ENCODE measurements around the gene GRIK3.
"Not testable (repeated sequence)": the region's sequence is repeated elsewhere in the genome, so short reads cannot be mapped to it uniquely, and the experiment has no call there.

The GRIK3 gene
- total RNA-seq = 0.13 to 0.31 reads per million in 2 donors

DNA sequence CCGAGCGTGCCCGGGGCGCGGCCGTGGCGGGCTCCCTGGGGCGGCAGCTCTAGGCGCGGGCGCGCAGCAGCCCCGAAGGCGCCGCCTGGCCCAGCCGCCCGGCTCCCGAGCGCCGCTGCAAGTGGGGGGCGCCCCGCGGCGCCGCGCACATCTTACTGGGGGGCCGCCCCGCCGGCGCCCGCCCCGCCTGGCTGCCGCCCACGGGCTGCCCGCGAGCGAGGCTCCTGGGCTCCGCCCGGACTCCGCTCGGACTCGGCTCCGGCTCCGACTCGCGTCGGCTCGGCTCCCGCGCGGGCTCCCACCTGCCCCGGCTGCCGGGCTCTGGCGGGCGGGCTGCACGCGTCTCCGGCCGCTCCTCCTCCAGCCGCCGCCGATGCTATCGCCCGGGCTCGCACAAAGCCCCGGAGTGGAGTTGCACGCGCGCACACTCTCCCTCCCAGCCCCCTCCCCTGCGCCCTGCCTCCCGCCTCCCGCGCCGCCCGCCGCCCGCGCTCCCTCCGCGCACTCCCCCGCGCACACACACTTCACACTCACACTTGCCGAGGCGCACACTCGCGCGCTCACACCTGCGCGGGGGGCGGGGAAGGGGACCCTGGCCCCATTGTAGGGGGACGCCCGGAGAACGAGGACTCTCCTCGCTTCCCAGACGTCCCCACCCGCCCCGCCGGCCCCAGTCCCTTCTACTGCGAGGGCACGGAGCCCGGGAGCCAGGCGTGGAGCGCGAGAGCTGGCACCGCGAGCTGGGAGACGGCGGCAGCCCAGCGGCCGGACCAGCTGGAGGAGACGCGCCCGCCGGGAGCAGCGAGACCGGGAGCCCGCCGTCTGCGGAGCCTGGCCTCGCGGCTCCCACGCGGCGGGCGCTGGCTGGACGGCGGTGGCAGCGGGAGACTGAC is at the start of gene GRIK3:
Gene GRIK3, minus strand, starts transcription at position 395 of the 893 bp plus-strand sequence. CDS start 407 bp downstream, outside the sequence.
- DNase-seq = no peak

DNA sequence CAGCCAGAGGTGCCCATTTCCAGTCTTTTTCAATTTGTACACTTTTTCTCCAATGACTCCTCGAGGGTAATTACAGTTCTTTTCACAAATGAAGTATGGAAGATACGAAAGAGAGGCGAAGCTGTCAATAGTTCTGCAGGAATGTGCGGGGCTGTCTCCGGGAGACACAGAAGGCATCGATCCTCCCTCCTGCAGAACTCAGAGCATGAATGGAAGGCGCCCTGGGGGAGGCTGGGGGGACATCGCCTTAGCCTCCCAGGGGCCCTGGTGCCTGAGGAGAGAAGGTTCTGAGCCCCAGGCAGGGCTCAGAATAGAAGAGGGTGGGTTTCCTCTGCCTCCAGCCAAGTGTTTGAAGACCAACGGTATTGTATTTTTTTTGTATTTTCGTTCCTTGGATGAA is 49.7 kb upstream of the GRIK3 start:
- no peak for DNase-seq

DNA sequence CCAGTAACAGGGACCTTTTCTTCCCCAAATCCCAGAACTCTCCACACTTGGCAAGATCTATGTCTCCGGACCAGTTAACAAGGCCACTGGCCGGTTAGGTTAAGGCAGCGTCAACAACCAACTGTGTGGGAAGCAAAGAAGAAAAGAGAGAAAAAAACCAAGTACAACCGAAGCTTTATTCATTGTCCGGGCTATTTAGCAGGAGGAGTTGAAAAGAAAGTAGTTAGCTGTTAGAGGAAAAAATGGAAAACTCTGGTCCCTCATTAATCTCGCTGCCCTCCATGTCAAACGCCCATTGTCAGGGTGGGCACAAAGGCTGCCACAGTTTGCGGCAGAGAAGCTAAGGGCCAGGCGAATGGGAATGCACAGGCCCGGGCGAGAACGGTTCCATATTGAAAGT is 49.3 kb upstream of the GRIK3 start:
- no peak for DNase-seq

DNA sequence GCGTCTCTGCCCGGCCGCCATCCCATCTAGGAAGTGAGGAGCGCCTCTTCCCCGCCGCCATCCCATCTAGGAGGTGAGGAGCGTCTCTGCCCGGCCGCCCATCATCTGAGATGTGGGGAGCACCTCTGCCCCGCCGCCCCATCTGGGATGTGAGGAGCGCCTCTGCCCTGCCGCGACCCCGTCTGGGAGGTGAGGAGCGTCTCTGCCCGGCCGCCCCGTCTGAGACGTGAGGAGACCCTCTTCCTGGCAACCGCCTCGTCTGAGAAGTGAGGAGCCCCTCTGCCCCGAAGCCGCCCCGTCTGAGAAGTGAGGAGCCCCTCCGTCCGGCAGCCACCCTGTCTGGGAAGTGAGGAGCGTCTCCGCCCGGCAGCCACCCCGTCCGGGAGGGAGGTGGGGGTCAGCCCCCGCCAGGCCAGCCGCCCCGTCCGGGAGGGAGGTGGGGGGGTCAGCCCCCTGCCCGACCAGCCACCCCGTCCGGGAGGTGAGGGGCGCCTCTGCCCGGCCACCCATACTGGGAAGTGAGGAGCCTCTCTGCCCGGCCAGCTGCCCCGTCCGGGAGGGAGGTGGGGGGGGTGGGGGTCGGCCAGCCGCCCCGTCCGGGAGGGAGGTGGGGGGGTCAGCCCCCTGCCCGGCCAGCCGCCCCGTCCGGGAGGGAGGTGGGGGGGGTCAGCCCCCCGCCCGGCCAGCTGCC is 46.1 kb upstream of the GRIK3 start:
- not testable (repeated sequence) for DNase-seq

DNA sequence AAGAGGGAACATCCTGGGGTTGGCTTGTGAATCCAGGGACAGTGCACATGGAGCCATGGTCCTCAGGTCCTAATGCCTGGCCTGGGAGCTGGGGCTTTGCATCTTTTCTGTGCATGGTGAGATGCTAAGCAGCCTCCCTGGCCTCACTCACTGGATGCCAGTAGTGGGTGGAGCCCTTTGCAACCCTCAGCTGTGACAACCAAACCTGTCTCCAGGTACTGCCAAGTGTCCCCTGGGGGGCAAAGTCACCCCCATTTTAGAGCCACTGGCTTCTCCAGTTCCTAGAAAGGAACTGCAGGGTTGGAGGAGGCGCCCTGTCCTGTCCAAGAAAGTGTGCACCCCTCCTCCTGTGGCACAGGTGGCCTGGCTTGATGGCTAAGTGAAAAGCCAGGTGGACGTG is 44.6 kb upstream of the GRIK3 start:
- no peak for DNase-seq

DNA sequence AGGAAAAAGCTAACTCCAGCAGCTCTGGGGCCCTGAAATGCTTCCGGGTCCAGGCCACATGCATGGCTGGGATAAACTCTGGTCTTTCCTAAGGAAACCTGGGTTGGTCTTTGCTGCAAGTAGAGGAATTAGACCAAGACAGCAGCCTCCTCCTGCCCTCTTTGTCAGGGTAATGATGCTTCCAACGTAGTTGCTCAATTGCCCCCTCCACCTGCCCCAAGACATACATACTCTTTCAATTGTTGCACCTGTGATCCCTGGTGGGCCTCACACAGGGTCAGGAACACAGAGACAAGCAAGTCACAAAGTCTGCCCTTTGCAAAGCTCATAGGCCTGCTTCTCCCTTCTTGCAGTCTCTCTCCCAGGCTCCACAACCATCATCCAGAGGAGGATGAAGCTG is 41.9 kb upstream of the GRIK3 start:
- no peak for DNase-seq

DNA sequence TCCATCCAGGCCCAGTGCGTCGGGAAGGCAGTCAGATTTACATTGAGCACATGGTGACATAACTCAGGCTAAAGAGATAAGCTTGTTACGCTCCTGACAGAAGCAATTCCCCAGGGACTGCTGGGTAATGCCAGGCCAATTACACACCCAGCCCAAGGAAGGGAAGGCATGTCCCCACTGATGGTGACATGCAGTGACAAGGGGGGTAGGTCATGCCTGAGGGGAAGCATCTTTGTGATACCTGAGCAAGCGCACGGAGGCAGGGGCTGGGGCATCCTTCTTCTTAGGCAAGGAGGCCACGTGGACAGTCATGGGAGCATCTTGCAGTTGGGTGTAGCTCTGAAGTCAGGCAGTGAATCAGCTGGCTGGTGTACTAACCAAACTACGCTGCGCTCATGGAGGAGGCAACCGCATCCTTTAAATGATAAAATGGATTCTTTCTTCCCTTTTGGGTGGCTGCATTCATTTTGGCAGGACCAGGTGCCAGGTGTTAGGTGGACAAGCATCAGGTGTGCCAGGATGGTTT is 39.6 kb upstream of the GRIK3 start:
- no peak for DNase-seq

DNA sequence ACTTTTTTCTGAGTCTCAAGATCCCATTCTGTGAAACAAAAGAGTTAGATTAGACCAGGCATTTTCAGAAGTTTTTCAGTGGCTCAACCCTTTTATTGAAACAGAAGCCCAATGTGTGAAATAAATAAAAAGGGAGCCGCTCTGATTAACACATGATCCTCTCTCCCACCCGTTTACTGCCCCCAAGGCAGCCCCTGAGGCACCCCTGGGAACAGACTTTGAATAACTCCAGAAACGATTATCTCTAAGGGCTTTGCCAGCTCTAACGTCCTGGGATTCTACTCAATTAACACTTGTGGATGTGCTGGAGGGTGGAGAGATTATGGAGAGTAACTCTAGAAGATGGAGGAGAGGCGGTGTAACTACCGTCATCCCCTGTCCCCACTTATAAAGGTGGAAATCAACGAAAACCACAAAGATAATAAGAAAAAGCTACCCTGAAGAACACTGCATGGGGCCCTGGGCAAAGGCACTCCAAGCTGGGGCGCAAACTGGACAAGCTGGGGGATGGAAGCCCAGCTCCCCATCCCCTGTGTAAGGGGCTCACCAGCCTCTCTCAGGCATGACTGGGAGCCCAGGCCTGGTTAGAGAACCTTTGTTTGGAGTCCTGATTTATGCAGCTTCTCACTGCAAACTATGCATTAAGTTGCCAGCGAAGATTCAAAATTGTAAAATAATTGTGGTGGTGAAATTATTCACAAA is 39.0 kb upstream of the GRIK3 start:
- no peak for DNase-seq

DNA sequence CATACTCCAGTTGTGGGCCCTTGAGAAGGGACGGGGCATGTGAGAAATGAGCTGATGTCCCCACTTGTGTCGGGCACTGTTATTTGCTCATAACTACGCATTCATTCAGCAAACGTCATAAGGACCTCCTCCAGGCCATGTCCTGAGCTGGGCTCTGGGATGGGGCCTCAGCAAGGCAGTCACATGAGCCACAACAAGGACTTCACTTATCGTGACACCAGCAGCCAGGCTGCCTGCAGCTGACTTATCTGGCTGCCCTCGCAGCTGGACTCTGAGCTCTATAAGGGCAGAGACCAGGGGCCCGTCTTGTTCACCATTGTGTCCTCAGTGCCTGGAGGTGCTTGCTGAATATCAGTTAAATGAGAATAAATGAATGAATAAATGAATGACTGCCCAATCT is 37.5 kb upstream of the GRIK3 start:
- DNase-seq = no peak

DNA sequence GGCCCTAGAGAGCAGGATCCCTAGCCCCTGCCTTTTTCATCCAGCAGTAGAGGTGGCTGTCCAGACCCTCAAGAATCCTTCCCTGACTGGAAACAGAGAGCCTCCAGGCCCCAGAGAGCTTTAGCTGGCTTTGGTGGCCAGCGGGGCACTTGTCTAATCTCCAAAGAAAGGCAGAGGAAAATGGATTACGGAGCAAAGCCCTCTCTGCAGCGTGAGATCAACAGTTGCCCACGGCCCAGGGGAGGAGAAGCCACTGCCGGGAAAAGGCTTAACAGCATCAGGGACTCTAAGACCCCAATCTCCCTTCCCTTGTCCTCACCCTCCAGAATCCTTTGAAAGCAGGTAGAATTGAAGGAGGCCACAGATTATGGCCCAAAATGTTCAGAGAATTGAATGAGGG is 35.8 kb upstream of the GRIK3 start:
- no peak for DNase-seq

DNA sequence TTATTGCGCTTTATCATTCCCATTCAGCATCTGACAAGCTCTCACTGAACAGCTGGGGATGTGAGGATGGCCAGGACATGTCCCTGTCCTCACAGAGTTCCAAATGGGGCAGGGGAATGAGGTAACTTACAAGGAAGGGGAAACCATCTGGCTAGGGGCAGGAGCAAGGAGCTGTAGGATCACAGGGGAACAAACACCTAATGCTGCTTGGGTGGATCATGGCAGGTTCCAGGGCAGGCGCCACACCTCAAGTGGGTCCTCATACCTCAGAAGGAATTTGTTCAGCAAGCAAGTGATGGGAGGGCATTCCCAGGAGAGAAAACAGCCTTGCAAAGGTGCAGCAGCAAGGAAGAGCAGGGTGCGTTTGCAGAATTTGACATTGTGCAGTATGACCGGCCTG is 35.1 kb upstream of the GRIK3 start:
- no peak for DNase-seq

DNA sequence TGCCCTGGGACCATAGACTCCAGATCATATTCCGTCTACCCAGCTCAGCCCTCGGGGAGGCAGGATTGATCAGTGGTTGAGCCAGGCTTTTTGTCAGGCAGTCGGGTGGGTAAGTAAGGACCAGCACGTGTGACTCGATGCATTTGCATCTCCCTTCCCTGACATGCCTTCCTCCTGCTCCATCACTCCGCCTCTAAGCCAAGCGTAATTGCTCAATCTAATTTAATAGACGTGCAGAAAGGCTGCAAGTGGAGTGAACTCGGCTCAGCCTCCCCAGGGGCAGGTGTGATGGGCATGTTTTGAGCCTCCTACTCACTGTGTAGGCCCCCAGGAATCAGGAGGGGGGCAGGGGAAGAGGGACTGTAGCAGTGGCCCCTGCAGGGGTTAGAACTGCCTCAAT is 34.6 kb upstream of the GRIK3 start:
- DNase-seq = no peak

DNA sequence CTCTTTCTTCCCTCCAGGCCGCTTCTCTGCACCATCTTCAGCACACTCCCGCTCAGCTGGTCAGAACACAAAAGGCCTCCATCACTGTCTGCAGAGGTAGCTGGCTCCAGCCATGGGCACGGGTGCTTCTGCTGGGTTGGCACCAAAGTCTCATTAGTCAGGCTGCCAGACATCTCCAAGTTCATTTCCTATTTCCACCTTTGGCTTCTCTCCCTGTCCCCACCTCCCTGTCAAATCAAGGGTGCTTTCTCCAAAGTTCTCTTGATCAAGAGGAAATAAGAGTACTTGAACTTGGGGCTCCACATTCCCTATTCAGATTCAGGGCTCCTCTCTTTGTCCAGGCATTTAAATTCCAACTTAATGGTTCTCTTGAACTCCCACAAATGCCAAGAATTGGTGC is 33.9 kb upstream of the GRIK3 start:
- no peak for DNase-seq

DNA sequence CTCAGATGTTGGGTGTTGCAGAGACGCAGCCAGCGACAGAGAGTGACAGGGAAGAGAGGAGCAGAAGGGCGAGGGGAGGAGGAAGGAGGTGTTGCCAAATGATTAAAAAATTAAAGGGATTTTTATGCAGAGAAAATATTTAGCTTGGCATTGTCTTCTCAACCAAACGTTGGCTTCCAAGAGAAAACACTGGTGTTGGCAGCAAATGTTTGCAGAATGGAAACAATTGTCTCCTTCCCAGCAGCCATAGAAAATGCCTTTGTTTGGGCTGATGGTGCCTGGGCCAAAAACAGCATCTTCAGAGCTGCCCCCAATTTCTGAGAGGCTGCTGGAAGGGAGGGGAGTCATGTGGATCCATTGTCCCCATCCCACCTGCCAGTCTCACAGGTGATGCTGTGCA is 29.7 kb upstream of the GRIK3 start:
- DNase-seq = no peak

DNA sequence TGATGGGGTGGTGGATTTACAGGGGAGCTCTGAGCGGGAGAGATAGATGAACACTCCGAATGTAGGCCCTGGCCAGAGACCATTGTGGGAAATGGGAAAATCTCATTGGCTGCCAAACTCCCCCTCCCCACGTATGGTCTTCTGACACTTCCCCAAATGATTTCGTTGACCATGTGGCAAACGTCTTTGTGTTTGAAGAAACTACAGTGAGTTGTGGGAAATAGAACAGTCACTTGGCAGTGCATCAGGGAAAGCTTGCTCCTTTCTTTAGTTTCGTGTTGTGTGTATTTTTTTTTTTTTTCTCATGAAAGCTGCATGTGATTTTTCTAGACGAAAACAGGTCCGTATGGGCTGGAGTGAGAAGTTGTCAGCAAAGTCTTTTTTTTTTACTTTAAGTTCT is 25.0 kb upstream of the GRIK3 start:
- DNase-seq = no peak

DNA sequence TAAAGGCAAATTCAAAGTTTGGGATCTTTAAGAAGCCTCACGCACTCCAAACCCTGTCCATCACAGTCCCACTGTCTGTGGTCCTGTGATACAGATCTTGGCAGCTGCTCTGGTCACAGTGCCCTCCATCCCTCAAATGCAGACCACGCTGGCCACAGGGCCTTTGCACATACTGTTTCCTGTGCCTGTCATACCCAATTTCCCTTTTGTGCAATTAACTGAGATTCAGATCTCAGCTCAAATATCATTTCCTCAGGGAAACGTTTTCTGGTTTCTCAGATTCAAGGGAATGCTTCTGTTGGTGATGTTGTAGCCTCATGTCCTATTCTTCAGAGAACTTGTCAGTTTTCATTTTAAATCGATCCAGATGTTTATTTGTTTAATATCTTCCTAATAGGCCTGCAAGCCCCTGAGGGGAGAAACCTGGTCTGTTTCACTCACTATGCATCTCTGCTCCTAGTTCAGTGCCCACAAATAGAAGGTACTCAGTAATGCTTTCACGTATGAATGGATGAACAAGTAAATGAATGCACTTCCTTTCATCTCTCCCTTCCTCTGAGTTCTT is 24.2 kb upstream of the GRIK3 start:
- DNase-seq = no peak

DNA sequence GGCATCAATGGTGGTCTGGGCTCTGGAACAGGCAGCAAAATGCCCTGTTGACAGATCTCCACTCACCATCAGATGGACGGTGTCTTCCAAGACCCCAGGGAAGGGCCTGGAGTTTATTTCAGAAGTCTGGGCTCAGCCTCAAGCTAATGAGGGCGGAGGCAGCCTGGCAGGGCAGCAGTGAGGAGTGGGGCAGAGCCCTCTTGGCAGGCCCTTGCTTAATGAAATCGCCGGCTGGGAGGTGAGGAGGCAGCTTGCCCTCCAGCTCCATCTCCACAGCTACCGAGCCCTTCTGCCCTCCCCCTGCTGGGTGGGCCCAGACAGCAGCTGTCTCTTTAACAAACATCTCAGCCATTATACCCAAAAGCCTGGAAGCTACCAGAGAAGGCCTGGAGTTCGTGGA is 22.0 kb upstream of the GRIK3 start:
- DNase-seq = no peak

DNA sequence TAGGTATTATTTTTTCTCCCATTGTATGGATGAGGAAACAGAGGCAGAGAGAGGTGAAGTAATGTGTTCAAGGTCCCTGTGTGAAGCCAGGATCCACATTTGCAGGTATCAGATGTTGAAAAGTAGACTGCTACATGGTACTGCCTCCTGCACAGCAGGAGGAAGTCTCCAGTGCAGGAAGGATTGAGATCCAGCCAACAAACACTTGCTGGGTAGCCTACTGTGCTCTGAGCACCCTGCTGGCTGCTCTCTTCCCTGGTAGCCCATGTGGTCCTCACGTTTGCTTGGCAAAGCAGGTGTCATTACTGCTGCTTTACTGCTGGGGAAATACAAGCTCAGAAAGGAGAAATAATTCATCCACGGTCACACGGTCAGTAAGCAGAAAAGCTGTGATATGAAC is 21.3 kb upstream of the GRIK3 start:
- no peak for DNase-seq

DNA sequence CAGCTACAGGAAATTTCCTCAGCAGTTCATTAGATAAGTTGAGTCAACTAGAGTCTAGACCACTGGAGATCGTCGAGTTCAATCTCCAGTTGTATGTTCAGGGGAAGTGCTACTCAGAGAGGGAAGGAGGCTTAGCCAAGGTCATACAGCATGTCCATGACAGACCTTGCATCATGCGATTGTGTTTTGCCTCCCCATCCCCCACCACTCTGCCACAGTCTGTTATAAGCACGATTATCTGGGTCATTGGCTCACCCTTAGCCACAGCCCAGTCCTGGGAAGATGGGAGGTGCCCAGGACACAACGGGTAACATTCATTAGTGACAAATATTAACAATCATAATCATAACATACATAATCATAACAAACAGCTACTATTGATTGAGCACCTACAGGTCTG is 18.9 kb upstream of the GRIK3 start:
- no peak for DNase-seq

DNA sequence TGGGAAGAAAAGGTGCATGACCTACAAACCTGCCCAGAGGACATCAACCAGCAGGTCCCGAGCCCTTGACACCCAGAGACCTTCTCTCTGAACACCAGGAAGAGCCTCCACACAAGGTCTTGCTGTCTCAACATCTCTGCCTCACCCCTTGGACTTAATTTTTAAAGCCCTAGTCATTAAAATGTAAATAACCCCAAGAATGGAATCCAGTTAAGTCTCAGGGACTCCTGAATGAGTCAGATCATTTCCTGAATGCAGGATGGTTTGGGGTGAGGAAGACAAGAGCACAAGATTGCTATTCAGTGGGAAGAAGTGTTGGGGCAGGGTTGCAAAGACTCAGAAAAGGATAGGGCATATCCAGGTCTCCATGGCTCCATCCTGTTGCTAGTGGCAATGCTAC is 17.8 kb upstream of the GRIK3 start:
- DNase-seq = no peak

DNA sequence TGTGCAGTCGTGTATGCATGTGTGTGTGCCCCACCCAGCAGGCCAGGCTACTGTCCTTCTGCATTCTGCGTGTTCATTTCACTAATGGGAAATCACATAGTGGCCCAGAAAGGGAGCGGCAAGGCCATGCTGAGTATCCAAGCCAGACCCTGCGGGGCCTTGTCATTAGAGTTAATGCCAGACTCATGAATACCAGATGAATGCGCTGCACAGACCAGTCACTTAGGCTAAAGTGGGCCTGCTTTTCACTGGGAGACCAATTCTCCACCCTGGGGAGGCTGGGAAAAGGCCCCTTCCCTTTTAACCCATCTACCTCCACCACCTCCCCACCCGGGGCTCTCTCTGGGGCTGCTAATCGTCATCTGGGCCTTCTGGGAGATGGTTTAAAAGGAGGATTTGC is 17.0 kb upstream of the GRIK3 start:
- DNase-seq = no peak

DNA sequence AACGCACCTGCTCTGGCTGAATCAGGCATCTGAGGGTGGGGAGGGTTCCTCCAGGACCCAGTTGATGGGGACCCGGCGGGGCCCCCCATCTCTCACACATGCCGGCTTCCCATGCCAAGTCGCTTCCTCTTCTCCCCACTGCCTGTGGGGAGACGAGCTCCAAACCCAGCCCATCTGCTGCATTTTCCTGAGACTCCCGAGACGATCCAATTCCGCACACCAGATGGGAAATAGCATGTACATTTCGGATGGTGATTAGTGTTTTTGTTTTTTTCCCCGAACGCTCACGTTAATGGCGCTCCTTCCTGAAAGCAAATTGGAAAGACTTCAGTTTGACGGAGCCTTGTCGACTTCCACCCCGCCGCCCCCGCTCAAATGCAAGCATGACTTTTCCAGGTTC is 13.2 kb upstream of the GRIK3 start:
- no peak for DNase-seq

DNA sequence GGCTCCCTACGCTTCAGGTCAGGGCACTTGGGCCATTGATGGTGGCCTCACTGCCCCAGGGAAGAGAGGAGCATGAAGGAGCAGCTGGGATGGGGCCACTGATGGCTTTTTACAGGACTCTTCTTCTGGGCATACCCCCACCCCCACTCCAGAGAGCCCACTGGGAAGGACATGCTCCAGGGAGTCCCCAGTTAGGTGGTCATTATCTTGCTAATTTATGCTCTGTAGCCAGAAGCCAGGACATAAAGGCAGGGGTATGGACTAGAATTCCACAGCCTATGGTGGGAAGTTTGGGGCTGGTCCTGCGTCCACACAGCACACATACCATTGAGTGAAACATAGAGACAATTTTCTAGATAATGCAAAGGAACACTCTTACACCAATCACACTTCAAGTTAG is 8.8 kb upstream of the GRIK3 start:
- no peak for DNase-seq

All from T-helper 2 cell (primary cell).